Measurements from ENCODE around the gene LINGO1. TPM values are rescaled to one million over a fixed set of nuclear protein-coding genes. Genes with fewer than 3 reads are reported as not detected.
A peak's percentile ranks its signal among the peaks of the same experiment; 100 is the strongest.

LINGO1 gene
- polyA plus RNA-seq, 2 of the 4 experiments (the other 2 are of a cell fraction) = 2.2 to 3.3 TPM

- POLR2A ChIA-PET = no interaction called here
- TF ChIP-seq, protein P1, sequence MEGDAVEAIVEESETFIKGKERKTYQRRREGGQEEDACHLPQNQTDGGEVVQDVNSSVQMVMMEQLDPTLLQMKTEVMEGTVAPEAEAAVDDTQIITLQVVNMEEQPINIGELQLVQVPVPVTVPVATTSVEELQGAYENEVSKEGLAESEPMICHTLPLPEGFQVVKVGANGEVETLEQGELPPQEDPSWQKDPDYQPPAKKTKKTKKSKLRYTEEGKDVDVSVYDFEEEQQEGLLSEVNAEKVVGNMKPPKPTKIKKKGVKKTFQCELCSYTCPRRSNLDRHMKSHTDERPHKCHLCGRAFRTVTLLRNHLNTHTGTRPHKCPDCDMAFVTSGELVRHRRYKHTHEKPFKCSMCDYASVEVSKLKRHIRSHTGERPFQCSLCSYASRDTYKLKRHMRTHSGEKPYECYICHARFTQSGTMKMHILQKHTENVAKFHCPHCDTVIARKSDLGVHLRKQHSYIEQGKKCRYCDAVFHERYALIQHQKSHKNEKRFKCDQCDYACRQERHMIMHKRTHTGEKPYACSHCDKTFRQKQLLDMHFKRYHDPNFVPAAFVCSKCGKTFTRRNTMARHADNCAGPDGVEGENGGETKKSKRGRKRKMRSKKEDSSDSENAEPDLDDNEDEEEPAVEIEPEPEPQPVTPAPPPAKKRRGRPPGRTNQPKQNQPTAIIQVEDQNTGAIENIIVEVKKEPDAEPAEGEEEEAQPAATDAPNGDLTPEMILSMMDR (IDR thresholded peaks at IDR 0.05) = no peak
- TF ChIP-seq, protein P2, sequence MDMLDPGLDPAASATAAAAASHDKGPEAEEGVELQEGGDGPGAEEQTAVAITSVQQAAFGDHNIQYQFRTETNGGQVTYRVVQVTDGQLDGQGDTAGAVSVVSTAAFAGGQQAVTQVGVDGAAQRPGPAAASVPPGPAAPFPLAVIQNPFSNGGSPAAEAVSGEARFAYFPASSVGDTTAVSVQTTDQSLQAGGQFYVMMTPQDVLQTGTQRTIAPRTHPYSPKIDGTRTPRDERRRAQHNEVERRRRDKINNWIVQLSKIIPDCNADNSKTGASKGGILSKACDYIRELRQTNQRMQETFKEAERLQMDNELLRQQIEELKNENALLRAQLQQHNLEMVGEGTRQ (IDR thresholded peaks at IDR 0.05) = peak; percentile 51
- no peak for TF ChIP-seq ESRRA (IDR thresholded peaks at IDR 0.05; ENCODE audit: borderline replicate concordance, low read length)
- no peak for TF ChIP-seq MAX (IDR thresholded peaks at IDR 0.05)
- TF ChIP-seq CEBPB (IDR thresholded peaks at IDR 0.05) = no peak
- no peak for TF ChIP-seq NPAS2 (CRISPR knock-in tag; IDR thresholded peaks at IDR 0.05; ENCODE audit: borderline replicate concordance)
- no peak for TF ChIP-seq SMC3 (IDR thresholded peaks at IDR 0.05)
- no peak for TF ChIP-seq HEYL (CRISPR knock-in tag; IDR thresholded peaks at IDR 0.05)
- TF ChIP-seq NFE2L2 (conservative IDR thresholded peaks at IDR 0.05; ENCODE audit: low read length) = no peak
- CTCF ChIA-PET = interaction anchor here (0.7 to 2.1 kb wide), 8 partner anchors 9 to 576 kb away, joined by 3 to 9 read pairs (median 3); no protein-coding TSS in a partner anchor
- Histone ChIP-seq H3K4me1 (no peaks in the 10 kb centered on the region), H3K9me3 (no peaks in the 10 kb centered on the region), H3K4me3 (no peak overlapping the region), H3K27ac (no peak overlapping the region), H3K4me2 (no peak overlapping the region)
- FAIRE-seq = no peak
- peak in 1 of 2 experiments; percentile 74; a peak in 3 of 6 replicates for ATAC-seq
- WGBS (ENCODE audit: missing lambda C conversion rate) = 72% methylated on average over 5 of the region's 5 CpGs
- DNase-seq (ENCODE audit: low read depth in 1 of 2, low spot score in 1 of 2) = peak; percentile 49 to 56
Observed at GRCh38 chr15:77599899-77600298, 32.8 kb downstream of the LINGO1 start.

DNA sequence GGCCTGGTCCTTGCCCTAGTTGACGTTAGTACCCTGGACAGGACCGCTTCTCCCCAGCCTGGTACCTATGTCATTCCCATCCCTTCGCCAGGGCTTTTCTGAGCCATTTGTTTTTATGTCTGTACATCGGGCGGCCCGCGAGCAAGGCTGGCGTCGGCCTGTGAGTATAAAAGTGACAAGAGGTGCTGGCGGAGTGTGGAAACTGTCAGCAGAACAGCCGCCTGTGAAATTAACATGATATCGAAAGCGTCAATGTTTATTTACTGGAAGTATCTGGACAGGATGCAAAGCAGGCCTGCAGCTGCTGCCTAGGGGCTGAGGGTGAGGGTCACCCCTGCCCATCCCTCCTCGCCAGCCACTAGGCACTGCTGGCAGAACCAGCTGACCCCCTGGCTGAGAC, 33.4 kb downstream of the LINGO1 start:
- Histone ChIP-seq H3K4me3 (no peak overlapping the region), H3K4me1 (no peaks in the 10 kb centered on the region), H3K9me3 (no peaks in the 10 kb centered on the region), H3K27ac (no peak overlapping the region), H3K4me2 (no peak overlapping the region)
- ChIA-PET POLR2A (no interaction called here), CTCF (interaction anchor here (0.7 to 2.1 kb wide), 6 partner anchors 9 to 576 kb away, joined by 3 to 9 read pairs (median 3); no protein-coding TSS in a partner anchor)
- 84% methylated on average over 14 of the region's 14 CpGs for WGBS (ENCODE audit: missing lambda C conversion rate)
- no peak for FAIRE-seq
- no peak for DNase-seq (ENCODE audit: low read depth in 1 of 2, low spot score in 1 of 2)
- no peak for ATAC-seq
- no peak for TF ChIP-seq MAFK (IDR thresholded peaks at IDR 0.05; ENCODE audit: partially characterized antibody)
- TF ChIP-seq PHF8 (IDR thresholded peaks at IDR 0.05; ENCODE audit: borderline replicate concordance, low read depth) = no peak
- no peak for TF ChIP-seq NPAS2 (CRISPR knock-in tag; IDR thresholded peaks at IDR 0.05; ENCODE audit: borderline replicate concordance)
- no peak for TF ChIP-seq EHMT2 (IDR thresholded peaks at IDR 0.05; ENCODE audit: low read depth)
- no peak for TF ChIP-seq HOXB5 (CRISPR knock-in tag; IDR thresholded peaks at IDR 0.05)
- no peak for TF ChIP-seq HOXB13 (CRISPR knock-in tag; IDR thresholded peaks at IDR 0.05; ENCODE audit: low read depth)
- TF ChIP-seq TP53 (CRISPR knock-in tag; IDR thresholded peaks at IDR 0.05) = no peak
- no peak for TF ChIP-seq FOXS1 (CRISPR knock-in tag; IDR thresholded peaks at IDR 0.05)
- TF ChIP-seq FOSB (CRISPR knock-in tag; IDR thresholded peaks at IDR 0.05) = no peak
- no peak for TF ChIP-seq BCL3 (IDR thresholded peaks at IDR 0.05)
- TF ChIP-seq HMGXB4 (CRISPR knock-in tag; IDR thresholded peaks at IDR 0.05; ENCODE audit: borderline replicate concordance) = no peak
